ENCODE measurements around the gene ZFHX2. TPM values are rescaled to one million over a fixed set of nuclear protein-coding genes. Genes with fewer than 3 reads are reported as not detected.

Gene ZFHX2
- polyA plus RNA-seq, 1 donor from 2014 or later, result 0.72 TPM

DNA sequence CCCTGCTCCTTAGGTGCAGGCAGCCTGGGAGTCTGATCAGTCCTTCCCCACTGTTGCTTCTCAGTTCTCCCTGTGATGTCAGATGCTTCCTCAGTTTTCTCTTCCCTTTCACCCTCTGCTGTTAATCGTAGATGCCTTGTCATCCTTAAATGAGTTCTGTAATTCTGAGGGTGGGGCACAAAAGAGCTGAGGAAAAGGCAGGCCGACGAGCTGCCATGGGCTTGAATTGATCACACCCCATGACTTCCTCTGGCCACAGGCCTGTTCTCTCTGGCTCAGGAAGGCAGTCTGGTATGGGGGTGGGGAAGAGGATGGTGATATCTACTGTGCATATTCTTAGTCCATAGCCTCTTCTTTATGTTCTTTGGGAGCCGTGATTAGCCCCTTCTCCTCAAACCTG is 21.3 kb upstream of the ZFHX2 start:
- Histone ChIP-seq H3K4me2 (ENCODE audit: low read length) (no peak overlapping the region), H3K27ac (ENCODE audit: low read length) (no peak overlapping the region), H3K27me3 (ENCODE audit: insufficient read depth, low read depth, low read length) (no peaks in the 10 kb centered on the region), H4K20me1 (ENCODE audit: insufficient read depth) (peaks cover 7% of the 10 kb centered on the region), H3K9me3 (ENCODE audit: low read length) (no peaks in the 10 kb centered on the region), H3K9me2 (ENCODE audit: insufficient read depth, low read length) (no peaks in the 10 kb centered on the region), H3K36me3 (ENCODE audit: insufficient read depth, low read length) (no peaks in the 10 kb centered on the region), H2AFZ (ENCODE audit: low read depth, low read length) (no peak overlapping the region), H3K79me2 (replicated peaks; ENCODE audit: insufficient read depth, low read length) (peaks cover 18% of the 10 kb centered on the region), H3K4me3 (ENCODE audit: low read length) (no peak overlapping the region), H3F3A (ENCODE audit: insufficient read depth, low read length, poor library complexity, severe bottlenecking) (no peaks in the 10 kb centered on the region), H3K9ac (ENCODE audit: low read length) (no peak overlapping the region)
- TF ChIP-seq TAF1 (IDR thresholded peaks at IDR 0.05; ENCODE audit: low read depth), result no peak
- TF ChIP-seq MXI1 (conservative IDR thresholded peaks at IDR 0.05; ENCODE audit: poor library complexity, severe bottlenecking), result no peak
- no peak for TF ChIP-seq POLR2AphosphoS5 (IDR thresholded peaks at IDR 0.05)
- no peak for TF ChIP-seq EP300 (conservative IDR thresholded peaks at IDR 0.05; ENCODE audit: poor library complexity, severe bottlenecking)
- TF ChIP-seq, protein P1, sequence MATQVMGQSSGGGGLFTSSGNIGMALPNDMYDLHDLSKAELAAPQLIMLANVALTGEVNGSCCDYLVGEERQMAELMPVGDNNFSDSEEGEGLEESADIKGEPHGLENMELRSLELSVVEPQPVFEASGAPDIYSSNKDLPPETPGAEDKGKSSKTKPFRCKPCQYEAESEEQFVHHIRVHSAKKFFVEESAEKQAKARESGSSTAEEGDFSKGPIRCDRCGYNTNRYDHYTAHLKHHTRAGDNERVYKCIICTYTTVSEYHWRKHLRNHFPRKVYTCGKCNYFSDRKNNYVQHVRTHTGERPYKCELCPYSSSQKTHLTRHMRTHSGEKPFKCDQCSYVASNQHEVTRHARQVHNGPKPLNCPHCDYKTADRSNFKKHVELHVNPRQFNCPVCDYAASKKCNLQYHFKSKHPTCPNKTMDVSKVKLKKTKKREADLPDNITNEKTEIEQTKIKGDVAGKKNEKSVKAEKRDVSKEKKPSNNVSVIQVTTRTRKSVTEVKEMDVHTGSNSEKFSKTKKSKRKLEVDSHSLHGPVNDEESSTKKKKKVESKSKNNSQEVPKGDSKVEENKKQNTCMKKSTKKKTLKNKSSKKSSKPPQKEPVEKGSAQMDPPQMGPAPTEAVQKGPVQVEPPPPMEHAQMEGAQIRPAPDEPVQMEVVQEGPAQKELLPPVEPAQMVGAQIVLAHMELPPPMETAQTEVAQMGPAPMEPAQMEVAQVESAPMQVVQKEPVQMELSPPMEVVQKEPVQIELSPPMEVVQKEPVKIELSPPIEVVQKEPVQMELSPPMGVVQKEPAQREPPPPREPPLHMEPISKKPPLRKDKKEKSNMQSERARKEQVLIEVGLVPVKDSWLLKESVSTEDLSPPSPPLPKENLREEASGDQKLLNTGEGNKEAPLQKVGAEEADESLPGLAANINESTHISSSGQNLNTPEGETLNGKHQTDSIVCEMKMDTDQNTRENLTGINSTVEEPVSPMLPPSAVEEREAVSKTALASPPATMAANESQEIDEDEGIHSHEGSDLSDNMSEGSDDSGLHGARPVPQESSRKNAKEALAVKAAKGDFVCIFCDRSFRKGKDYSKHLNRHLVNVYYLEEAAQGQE (IDR thresholded peaks at IDR 0.05; ENCODE audit: borderline replicate concordance), result no peak
- TF ChIP-seq EZH2 (IDR thresholded peaks at IDR 0.05; ENCODE audit: borderline replicate concordance, insufficient read depth, low read length, poor library complexity, severe bottlenecking), result no peak
- TF ChIP-seq SMC3 (conservative IDR thresholded peaks at IDR 0.05; ENCODE audit: poor library complexity), result no peak
- TF ChIP-seq RAD21 (conservative IDR thresholded peaks at IDR 0.05), result no peak

DNA sequence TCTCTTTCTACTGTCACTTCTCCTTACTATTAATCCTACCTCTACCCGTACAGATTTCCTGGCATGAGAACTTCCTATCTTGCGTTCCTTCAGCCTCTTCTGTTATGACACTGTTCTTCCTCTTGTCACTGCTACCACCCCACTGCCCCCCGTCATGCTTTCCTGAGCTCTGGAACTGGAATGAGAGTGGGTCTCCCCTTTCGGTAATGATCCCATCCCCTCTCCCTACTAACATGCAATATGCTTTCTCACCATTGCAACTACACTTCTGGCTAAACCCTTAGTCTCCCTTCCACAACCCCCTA is 20.9 kb upstream of the ZFHX2 start:
- no peak overlapping the region for H3K9ac ChIP-seq (ENCODE audit: low read length)
- H3K27ac ChIP-seq (ENCODE audit: low read length), result no peak overlapping the region
- no peaks in the 10 kb centered on the region for H3F3A ChIP-seq (ENCODE audit: insufficient read depth, low read length, poor library complexity, severe bottlenecking)
- H3K27me3 ChIP-seq (ENCODE audit: insufficient read depth, low read depth, low read length), result no peaks in the 10 kb centered on the region
- H3K79me2 ChIP-seq (replicated peaks; ENCODE audit: insufficient read depth, low read length), result peaks cover 14% of the 10 kb centered on the region
- no peak overlapping the region for H3K4me2 ChIP-seq (ENCODE audit: low read length)
- peaks cover 7% of the 10 kb centered on the region for H4K20me1 ChIP-seq (ENCODE audit: insufficient read depth)
- H3K4me3 ChIP-seq (ENCODE audit: low read length), result no peak overlapping the region
- H3K9me2 ChIP-seq (ENCODE audit: insufficient read depth, low read length), result no peaks in the 10 kb centered on the region
- no peaks in the 10 kb centered on the region for H3K36me3 ChIP-seq (ENCODE audit: insufficient read depth, low read length)
- TF ChIP-seq, protein P1 (IDR thresholded peaks at IDR 0.05; ENCODE audit: borderline replicate concordance), result no peak
- no peak for TF ChIP-seq EP300 (conservative IDR thresholded peaks at IDR 0.05; ENCODE audit: poor library complexity, severe bottlenecking)
- no peak for TF ChIP-seq RAD21 (conservative IDR thresholded peaks at IDR 0.05)
- no peak for TF ChIP-seq TAF1 (IDR thresholded peaks at IDR 0.05; ENCODE audit: low read depth)
- no peak for TF ChIP-seq EZH2 (IDR thresholded peaks at IDR 0.05; ENCODE audit: borderline replicate concordance, insufficient read depth, low read length, poor library complexity, severe bottlenecking)
- TF ChIP-seq SMC3 (conservative IDR thresholded peaks at IDR 0.05; ENCODE audit: poor library complexity), result no peak
- TF ChIP-seq POLR2AphosphoS5 (IDR thresholded peaks at IDR 0.05), result no peak
- TF ChIP-seq, protein P2, sequence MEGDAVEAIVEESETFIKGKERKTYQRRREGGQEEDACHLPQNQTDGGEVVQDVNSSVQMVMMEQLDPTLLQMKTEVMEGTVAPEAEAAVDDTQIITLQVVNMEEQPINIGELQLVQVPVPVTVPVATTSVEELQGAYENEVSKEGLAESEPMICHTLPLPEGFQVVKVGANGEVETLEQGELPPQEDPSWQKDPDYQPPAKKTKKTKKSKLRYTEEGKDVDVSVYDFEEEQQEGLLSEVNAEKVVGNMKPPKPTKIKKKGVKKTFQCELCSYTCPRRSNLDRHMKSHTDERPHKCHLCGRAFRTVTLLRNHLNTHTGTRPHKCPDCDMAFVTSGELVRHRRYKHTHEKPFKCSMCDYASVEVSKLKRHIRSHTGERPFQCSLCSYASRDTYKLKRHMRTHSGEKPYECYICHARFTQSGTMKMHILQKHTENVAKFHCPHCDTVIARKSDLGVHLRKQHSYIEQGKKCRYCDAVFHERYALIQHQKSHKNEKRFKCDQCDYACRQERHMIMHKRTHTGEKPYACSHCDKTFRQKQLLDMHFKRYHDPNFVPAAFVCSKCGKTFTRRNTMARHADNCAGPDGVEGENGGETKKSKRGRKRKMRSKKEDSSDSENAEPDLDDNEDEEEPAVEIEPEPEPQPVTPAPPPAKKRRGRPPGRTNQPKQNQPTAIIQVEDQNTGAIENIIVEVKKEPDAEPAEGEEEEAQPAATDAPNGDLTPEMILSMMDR (IDR thresholded peaks at IDR 0.05; ENCODE audit: poor library complexity, severe bottlenecking), result no peak
- no peaks in the 10 kb centered on the region for H3K9me3 ChIP-seq (ENCODE audit: low read length)
- H2AFZ ChIP-seq (ENCODE audit: low read depth, low read length), result no peak overlapping the region
